Activated naive CD4-positive, alpha-beta T cell treated with anti-CD3 and anti-CD28 coated beads for 36 hours (primary cell): ENCODE data around the gene TMEM52B. TPM values are rescaled to one million over a fixed set of nuclear protein-coding genes. Genes with fewer than 3 reads are reported as not detected.
"Not testable (repeated sequence)": the region's sequence is repeated elsewhere in the genome, so short reads cannot be mapped to it uniquely, and the experiment has no call there.

Source experiments
- CTCF ChIA-PET: fragments of 350-600 bp; sonication (Branson Sonifier 250); formaldehyde crosslinking; loops from one replicate; lab custom pipeline; 2021; ENCODE audit warnings: antibody characterized with exemption; lab: Charles Lee
- DNase-seq: peaks from one replicate; pipeline ENCODE4 v3.0.0-alpha.2; 2020
- H3K27ac Mint-ChIP-seq: one replicate; pipeline ENCODE4 v1.8.0; 2021; ENCODE audit warnings: mild to moderate bottlenecking, mixed read lengths
- H3K27me3 Mint-ChIP-seq: one replicate; pipeline ENCODE4 v1.8.0; 2021; ENCODE audit warnings: low read depth, mixed read lengths
- H3K36me3 Mint-ChIP-seq: one replicate; pipeline ENCODE4 v1.8.0; 2021; ENCODE audit warnings: low read depth, mixed read lengths
- H3K4me1 Mint-ChIP-seq: one replicate; pipeline ENCODE4 v1.8.0; 2021; ENCODE audit warnings: low read depth, mixed read lengths
- H3K4me3 Mint-ChIP-seq: one replicate; pipeline ENCODE4 v1.8.0; 2021; ENCODE audit warnings: mild to moderate bottlenecking, moderate library complexity, mixed read lengths
- H3K9me3 Mint-ChIP-seq: one replicate; pipeline ENCODE4 v1.8.0; 2021; ENCODE audit warnings: mixed read lengths
- intact Hi-C: fragments of 100-400 bp; cut with micrococcal nuclease; formaldehyde crosslinking; loops from one replicate; pipeline ENCODE4 v1.15.1; 2023
- total RNA-seq, 2 experiments: library from RNA; stranded (reverse); gene quantifications; one replicate each; pipeline ENCODE4 v1.2.3, GENCODE V29; 2021

TMEM52B gene
- total RNA-seq, 2 experiments from 2014 or later, result not detected

DNA sequence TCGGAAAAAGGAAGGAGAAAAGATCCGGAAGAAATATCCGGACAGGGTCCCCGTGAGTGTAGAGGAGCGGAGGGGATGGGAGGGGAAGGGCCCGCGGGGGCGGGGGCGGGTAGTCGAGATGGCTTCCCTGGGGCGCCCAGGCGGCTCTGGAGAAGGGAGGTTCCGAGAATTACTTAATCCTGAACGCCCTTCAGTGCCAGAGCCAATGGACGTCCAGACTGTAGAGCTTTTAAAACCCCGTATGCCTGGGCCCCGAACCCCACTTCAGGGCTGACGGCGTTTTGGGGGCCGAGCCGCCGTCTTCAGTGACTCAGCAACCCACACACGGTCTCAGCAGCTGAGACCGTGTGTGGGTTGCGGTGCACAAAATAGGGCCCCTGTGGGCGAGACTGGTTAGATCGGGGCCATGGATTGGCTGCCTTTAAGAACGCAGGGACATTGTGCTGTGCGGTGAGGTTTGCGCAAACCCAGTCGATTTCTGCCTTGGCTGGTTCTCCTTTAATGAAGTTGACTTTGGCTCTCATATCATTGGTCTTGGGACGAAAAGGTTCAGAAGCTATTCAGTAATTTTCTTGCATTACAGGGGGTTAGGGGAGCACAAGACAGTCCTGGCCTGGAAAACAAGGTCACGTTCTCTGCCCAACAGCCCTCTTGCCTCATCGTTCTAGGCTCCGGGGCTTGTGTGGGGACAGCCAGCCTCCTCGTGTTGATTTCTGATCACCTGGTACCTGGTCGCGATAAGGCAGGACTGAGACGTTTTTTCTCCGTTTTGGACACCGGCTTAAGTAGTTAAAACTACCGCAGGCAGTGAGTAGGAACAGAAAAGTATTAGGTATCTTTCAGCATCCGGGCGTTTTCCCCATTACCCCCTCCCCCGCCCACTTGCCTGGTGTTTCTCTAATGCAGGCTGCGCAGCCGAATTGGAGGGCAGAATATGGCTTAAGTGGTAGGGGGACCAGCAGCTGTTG is 34.6 kb downstream of the TMEM52B start:
- no peaks in the 10 kb centered on the region for H3K36me3 Mint-ChIP-seq
- no peaks in the 10 kb centered on the region for H3K27me3 Mint-ChIP-seq
- intact Hi-C loops, result loop anchor here (2.0 to 10.0 kb wide), 5 partner anchors 107 to 957 kb away; partner anchors contain the start of genes CLEC2D and SMIM10L1
- H3K4me3 Mint-ChIP-seq, result peak overlapping the region; percentile 89
- H3K27ac Mint-ChIP-seq, result peak overlapping the region; percentile 80
- no peaks in the 10 kb centered on the region for H3K9me3 Mint-ChIP-seq
- peaks cover 25% of the 10 kb centered on the region for H3K4me1 Mint-ChIP-seq
- DNase-seq, result peak; percentile 69
- CTCF ChIA-PET, result interaction anchor here (1.0 to 2.6 kb wide), 4 partner anchors 17 to 60 kb away, joined by 3 to 12 read pairs (median 4); no protein-coding TSS in a partner anchor

DNA sequence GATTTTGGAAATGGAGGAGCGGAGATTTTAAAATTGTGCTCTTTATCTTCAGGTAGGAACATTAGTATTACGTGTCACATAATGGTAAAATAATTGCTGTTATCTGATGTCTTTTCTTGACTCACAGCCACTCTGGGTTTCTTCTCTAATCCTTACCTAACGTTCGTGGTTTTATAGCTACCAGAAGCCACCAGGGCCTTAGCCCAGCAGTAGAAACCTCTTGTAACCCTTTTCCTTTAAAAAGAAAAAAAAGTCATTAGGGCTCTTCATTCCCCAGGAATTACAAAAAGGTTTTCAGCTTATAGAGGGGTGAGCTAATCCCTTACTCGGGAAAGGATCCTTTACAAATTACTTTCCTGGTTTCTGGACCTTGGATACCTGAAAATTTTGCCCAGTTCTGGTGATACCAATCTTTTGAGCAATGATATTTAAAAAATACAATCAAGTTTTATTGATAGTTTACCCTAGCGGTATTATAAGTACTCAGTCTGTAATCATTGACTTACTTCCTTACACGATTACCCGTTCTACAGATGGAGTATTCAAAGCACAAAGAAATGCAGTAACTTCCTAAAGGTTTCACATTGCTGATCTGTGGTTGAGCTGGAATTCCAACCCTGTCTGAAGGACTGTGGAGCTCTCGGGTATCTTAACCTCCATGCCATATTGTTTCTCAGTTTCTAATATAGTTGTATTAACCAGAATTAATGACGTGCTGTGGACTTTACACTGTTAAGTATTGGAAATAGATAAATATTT is 35.5 kb downstream of the TMEM52B start:
- Mint-ChIP-seq H3K4me1 (peaks cover 25% of the 10 kb centered on the region), H3K36me3 (no peaks in the 10 kb centered on the region), H3K9me3 (no peaks in the 10 kb centered on the region), H3K27me3 (no peaks in the 10 kb centered on the region), H3K4me3 (peak overlapping the region; percentile 89), H3K27ac (peak overlapping the region; percentile 30)
- intact Hi-C loops, result loop anchor here (10.0 kb wide), 1 partner anchor 550 kb away; the partner anchor contains the start of gene CLEC2D
- no peak for DNase-seq
- CTCF ChIA-PET, result interaction anchor here (0.8 to 2.6 kb wide), 5 partner anchors 21 to 108 kb away, joined by 3 to 12 read pairs (median 3); no protein-coding TSS in a partner anchor

DNA sequence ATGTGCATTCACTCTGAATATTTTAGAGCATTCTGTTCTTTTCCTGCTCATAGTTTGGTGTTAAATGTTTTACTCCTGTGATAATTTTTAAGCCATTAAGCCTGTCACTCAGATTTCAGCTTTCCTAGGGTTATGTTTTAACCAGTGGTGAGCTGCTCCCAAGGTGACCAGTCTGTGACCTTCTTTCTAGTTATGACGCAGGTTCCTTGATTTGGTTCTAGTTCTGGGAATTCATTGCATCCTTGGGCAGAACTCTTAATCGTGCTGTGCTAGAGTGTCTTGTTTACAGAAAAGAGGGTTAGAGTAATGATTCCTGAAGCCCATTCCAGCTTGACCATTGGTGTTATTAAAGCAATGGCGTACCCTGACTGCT is 36.0 kb downstream of the TMEM52B start:
- CTCF ChIA-PET, result interaction anchor here (0.5 to 2.6 kb wide), 5 partner anchors 19 to 108 kb away, joined by 3 to 12 read pairs (median 4); no protein-coding TSS in a partner anchor
- no peaks in the 10 kb centered on the region for H3K36me3 Mint-ChIP-seq
- no peaks in the 10 kb centered on the region for H3K9me3 Mint-ChIP-seq
- intact Hi-C loops, result loop anchor here (10.0 kb wide), 1 partner anchor 550 kb away; the partner anchor contains the start of gene CLEC2D
- H3K27me3 Mint-ChIP-seq, result no peaks in the 10 kb centered on the region
- no peak overlapping the region for H3K27ac Mint-ChIP-seq
- DNase-seq, result no peak
- peaks cover 25% of the 10 kb centered on the region for H3K4me1 Mint-ChIP-seq
- H3K4me3 Mint-ChIP-seq, result no peak overlapping the region

DNA sequence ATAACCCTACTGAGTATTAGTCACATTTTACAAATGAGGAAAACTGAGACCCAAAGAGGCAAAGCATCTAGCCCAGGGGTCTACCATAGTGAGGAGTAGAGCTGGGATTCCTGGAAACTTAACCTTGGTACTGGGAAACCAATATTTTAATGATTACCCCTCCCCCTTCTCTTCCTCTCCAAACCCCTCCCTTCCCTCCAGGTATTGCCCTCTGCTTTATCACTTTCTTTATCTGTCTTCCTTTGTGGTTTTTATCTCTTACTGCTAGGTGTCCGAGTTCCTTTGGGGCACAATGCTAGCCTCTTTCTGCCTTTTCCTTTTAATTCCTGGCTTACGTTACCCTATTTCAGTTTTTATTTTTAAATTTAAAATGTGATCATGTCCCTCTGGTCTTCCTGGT is 36.6 kb downstream of the TMEM52B start:
- CTCF ChIA-PET, result interaction anchor here (0.5 to 2.6 kb wide), 3 partner anchors 19 to 62 kb away, joined by 3 to 12 read pairs (median 4); no protein-coding TSS in a partner anchor
- H3K9me3 Mint-ChIP-seq, result no peaks in the 10 kb centered on the region
- intact Hi-C loops, result loop anchor here (10.0 kb wide), 1 partner anchor 551 kb away; the partner anchor contains the start of gene CLEC2D
- H3K4me3 Mint-ChIP-seq, result no peak overlapping the region
- peaks cover 25% of the 10 kb centered on the region for H3K4me1 Mint-ChIP-seq
- no peaks in the 10 kb centered on the region for H3K27me3 Mint-ChIP-seq
- no peak for DNase-seq
- H3K36me3 Mint-ChIP-seq, result peaks cover 3% of the 10 kb centered on the region
- H3K27ac Mint-ChIP-seq, result no peak overlapping the region

DNA sequence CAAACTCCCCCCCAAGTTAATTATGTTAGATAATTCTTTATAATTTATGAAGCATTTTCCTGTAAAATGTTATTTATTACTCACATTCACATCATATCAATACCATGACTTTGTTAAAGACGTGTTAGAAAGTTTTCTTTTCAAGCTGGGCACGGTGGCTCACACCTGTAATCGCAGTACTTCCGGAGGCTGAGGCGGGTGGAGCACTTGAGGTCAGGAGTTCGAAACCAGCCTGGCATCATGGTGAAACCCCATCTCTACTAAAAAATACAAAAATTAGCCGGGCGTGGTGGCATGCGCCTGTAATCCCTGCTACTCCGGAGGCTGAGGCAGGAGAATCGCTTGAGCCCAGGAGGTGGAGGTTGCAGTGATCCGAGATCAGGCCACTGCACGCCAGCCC is 37.1 kb downstream of the TMEM52B start:
- H3K4me1 Mint-ChIP-seq, result peaks cover 25% of the 10 kb centered on the region
- H3K27me3 Mint-ChIP-seq, H3K36me3 Mint-ChIP-seq, H3K27ac Mint-ChIP-seq, H3K9me3 Mint-ChIP-seq, H3K4me3 Mint-ChIP-seq: not testable (repeated sequence)
- DNase-seq, result peak; percentile 28
- intact Hi-C loops, result loop anchor here (10.0 kb wide), 1 partner anchor 551 kb away; the partner anchor contains the start of gene CLEC2D
- CTCF ChIA-PET, result interaction anchor here (0.6 kb wide), 1 partner anchor 959 kb away, joined by 4 read pairs; no protein-coding TSS in a partner anchor

DNA sequence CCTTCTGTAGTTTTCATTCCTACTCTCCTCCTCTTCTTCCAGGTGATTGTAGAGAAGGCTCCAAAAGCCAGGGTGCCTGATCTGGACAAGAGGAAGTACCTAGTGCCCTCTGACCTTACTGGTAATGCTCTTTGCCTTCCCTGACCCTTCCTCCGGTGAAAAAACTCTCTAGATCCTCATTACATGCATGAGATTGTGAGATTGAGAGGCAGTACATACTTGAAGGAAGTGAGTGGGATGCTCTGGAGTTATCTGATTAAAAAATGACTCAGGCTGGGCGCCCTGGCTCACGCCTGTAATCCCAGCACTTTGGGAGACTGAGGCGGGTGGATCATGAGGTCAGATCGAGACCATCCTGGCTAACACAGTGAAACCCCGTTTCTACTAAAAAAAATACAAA is 39.2 kb downstream of the TMEM52B start:
- Mint-ChIP-seq H3K4me3 (no peak overlapping the region), H3K36me3 (peaks cover 13% of the 10 kb centered on the region), H3K27me3 (no peaks in the 10 kb centered on the region), H3K9me3 (no peaks in the 10 kb centered on the region), H3K27ac (no peak overlapping the region), H3K4me1 (peaks cover 20% of the 10 kb centered on the region)
- CTCF ChIA-PET, result no interaction called here
- intact Hi-C loops, result loop anchor here (10.0 kb wide), 1 partner anchor 553 kb away; the partner anchor contains the start of gene CLEC2D
- no peak for DNase-seq

DNA sequence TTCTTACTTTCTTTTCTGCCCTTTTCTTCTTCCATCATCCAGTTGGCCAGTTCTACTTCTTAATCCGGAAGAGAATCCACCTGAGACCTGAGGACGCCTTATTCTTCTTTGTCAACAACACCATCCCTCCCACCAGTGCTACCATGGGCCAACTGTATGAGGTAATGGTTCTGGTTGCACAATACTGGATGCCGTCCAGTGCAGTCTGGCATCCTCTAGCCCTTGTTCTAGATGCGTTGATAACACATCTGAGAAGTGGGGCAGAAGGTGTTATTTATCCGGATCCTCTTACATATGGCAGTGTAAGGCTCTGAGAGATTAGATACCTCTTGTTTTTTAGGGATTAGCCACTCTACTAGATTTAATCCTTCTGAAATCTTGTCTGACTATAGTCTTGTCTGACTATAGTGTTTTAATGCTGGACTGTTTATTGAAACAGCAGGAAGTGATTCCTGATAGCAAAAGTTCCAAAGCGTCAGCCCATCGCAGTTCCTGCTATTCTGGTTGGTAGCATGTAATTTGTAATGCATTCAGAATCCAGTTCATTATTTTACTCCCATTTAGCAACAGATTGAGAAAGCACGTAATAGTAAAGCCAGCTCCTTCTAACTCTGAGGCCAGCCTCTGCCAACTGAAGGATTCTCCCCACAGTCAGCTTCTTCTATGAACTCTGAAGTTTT is 41.7 kb downstream of the TMEM52B start:
- H3K4me3 Mint-ChIP-seq, result no peak overlapping the region
- intact Hi-C loops, result no loop called here
- CTCF ChIA-PET, result interaction anchor here (0.8 kb wide), 1 partner anchor 15 kb away, joined by 3 read pairs; no protein-coding TSS in a partner anchor
- DNase-seq, result no peak
- H3K9me3 Mint-ChIP-seq, result no peaks in the 10 kb centered on the region
- peaks cover 18% of the 10 kb centered on the region for H3K36me3 Mint-ChIP-seq
- H3K4me1 Mint-ChIP-seq, result peaks cover 5% of the 10 kb centered on the region
- no peak overlapping the region for H3K27ac Mint-ChIP-seq
- H3K27me3 Mint-ChIP-seq, result no peaks in the 10 kb centered on the region

DNA sequence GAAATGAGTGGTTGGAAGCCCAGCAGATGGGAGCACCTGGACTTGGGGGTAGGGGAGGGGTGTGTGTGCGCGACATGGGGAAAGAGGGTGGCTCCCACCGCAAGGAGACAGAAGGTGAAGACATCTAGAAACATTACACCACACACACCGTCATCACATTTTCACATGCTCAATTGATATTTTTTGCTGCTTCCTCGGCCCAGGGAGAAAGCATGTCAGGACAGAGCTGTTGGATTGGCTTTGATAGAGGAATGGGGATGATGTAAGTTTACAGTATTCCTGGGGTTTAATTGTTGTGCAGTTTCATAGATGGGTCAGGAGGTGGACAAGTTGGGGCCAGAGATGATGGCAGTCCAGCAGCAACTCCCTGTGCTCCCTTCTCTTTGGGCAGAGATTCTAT is 43.0 kb downstream of the TMEM52B start:
- intact Hi-C loops, result no loop called here
- CTCF ChIA-PET, result no interaction called here
- no peaks in the 10 kb centered on the region for H3K27me3 Mint-ChIP-seq
- H3K36me3 Mint-ChIP-seq, result peaks cover 18% of the 10 kb centered on the region
- no peak for DNase-seq
- no peaks in the 10 kb centered on the region for H3K9me3 Mint-ChIP-seq
- H3K4me3 Mint-ChIP-seq, result no peak overlapping the region
- H3K27ac Mint-ChIP-seq, result no peak overlapping the region
- peaks cover 4% of the 10 kb centered on the region for H3K4me1 Mint-ChIP-seq

DNA sequence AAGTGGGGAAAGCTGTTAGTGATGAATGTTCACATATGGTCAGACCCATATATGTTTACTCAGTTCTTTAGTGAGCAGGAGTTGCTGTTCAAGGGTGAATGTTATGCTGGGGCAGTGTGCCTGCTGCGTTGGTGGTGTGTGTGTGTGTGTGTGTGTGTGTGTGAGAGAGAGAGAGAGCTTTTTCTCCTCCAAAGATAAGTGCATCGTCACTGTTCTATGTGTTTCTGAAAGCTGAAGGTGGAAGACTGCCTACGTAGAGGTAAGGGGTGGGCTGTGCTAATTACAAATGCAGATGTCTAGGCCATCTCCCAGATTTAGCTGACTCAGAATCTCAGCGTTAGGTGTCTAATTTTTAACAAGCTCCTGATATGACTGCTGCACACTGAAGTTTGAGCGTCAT is 44.4 kb downstream of the TMEM52B start:
- Mint-ChIP-seq H3K27me3 (no peaks in the 10 kb centered on the region), H3K36me3 (peaks cover 18% of the 10 kb centered on the region), H3K9me3 (no peaks in the 10 kb centered on the region), H3K4me3 (no peak overlapping the region), H3K4me1 (peaks cover 13% of the 10 kb centered on the region), H3K27ac (no peak overlapping the region)
- no peak for DNase-seq
- CTCF ChIA-PET, result interaction anchor here (0.5 to 1.8 kb wide), 5 partner anchors 13 to 341 kb away, joined by 3 to 4 read pairs (median 3); no protein-coding TSS in a partner anchor
- intact Hi-C loops, result no loop called here

DNA sequence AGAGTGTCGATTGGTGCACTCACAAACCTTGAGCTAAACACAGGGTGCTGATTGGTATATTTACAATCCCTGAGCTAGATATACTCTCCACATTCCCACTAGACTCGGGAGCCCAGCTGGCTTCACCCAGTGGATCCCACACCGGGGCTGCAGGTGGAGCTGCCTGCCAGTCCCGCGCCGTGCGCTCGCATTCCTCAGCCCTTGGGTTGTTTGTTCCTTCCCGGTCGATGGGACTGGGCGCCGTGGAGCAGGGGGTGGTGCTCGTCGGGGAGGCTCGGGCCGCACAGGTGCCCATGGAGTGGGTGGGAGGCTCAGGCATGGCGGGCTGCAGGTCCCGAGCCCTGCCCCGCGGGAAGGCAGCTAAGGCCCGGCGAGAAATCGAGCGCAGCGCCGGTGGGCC is 46.6 kb downstream of the TMEM52B start:
- intact Hi-C loops, DNase-seq, H3K27ac Mint-ChIP-seq, H3K9me3 Mint-ChIP-seq, H3K27me3 Mint-ChIP-seq, H3K4me3 Mint-ChIP-seq: not testable (repeated sequence)
- CTCF ChIA-PET, result interaction anchor here (1.1 kb wide), 1 partner anchor 71 kb away, joined by 4 read pairs; no protein-coding TSS in a partner anchor
- Mint-ChIP-seq H3K36me3 (peaks cover 15% of the 10 kb centered on the region), H3K4me1 (peaks cover 14% of the 10 kb centered on the region)

DNA sequence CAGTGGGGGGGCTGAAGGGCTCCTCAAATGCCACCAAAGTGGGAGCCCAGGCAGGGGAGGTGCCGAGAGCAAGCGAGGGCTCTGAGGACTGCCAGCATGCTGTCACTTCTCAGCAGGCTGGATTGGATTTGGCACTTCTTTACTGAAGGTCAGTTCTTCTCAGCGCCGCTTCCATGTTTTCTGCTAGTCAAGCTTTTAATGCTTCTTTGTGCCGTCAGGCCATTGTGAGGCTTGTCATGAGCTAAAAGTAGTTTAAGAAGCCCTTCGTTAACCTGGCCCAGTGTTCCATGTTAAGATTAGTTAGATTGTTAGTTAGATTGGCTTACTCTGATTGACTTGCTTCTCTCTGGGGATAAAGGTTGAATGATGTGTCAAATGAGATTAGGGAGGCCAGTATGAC is 47.3 kb downstream of the TMEM52B start:
- CTCF ChIA-PET, result interaction anchor here (0.7 kb wide), 1 partner anchor 493 kb away, joined by 3 read pairs; no protein-coding TSS in a partner anchor
- peaks cover 13% of the 10 kb centered on the region for H3K36me3 Mint-ChIP-seq

More for the DNA sequence above, 47.3 kb downstream of the TMEM52B start:
- DNase-seq, result no peak
- Mint-ChIP-seq H3K9me3 (no peaks in the 10 kb centered on the region), H3K27ac (no peak overlapping the region), H3K27me3 (no peaks in the 10 kb centered on the region), H3K4me1 (peaks cover 14% of the 10 kb centered on the region), H3K4me3 (no peak overlapping the region)
- intact Hi-C loops, result no loop called here
